H1 (cell line): ENCODE data around the gene ARHGAP22. TPM values are rescaled to one million over a fixed set of nuclear protein-coding genes. Genes with fewer than 3 reads are reported as not detected.

Source experiments
- CTCF ChIP-seq, 3 experiments: IDR thresholded peaks; 1 replicate in 2 of 3; 2 replicates in 1 of 3; pipeline versions ENCODE4 v1.5.1 to v1.6.1; 2011; ENCODE audit warnings: low read length in 3 of 3, mild to moderate bottlenecking in 3 of 3, inconsistent platforms in 2 of 3, low read depth in 1 of 3, moderate library complexity in 1 of 3; ENCODE audit not compliant: insufficient read depth in 1 of 3; ENCODE audit errors: control extremely low read depth in 1 of 3
- EP300 ChIP-seq, 2 experiments: IDR thresholded peaks; 1 replicate in 1 of 2; 2 replicates in 1 of 2; pipeline ENCODE4 v1.6.1; 2011 to 2012; ENCODE audit warnings: low read depth in 2 of 2, low read length in 2 of 2, mild to moderate bottlenecking in 2 of 2, borderline replicate concordance in 1 of 2, inconsistent platforms in 1 of 2, moderate library complexity in 1 of 2
- GTF2F1 ChIP-seq: IDR thresholded peaks from 2 replicates; pipeline ENCODE4 v1.6.1; 2012; ENCODE audit warnings: low read depth, low read length, improper control_type of control experiment, borderline replicate concordance
- RXRA ChIP-seq: IDR thresholded peaks from 2 replicates; pipeline ENCODE4 v1.6.1; 2011; ENCODE audit warnings: low read depth, mild to moderate bottlenecking, low read length, moderate library complexity; ENCODE audit not compliant: insufficient read depth
- SP1 ChIP-seq: IDR thresholded peaks from 2 replicates; pipeline ENCODE4 v1.6.1; 2011; ENCODE audit warnings: low read depth, low read length
- TCF12 ChIP-seq: IDR thresholded peaks from 2 replicates; pipeline ENCODE4 v1.6.1; 2011; ENCODE audit warnings: low read depth, mild to moderate bottlenecking, low read length
- YY1 ChIP-seq: IDR thresholded peaks from 2 replicates; pipeline ENCODE4 v1.6.1; 2011; ENCODE audit warnings: low read depth, mild to moderate bottlenecking, low read length
- polyA plus RNA-seq, 7 experiments: library from polyadenylated mRNA; depleted of rRNA in 3 of 7; stranded (reverse) in 5 of 7; unstranded in 2 of 7; fragments of >200 nt in 5 of 7; fragments of 200-250 nt in 2 of 7; gene quantifications; 1 replicate in 5 of 7; 2 replicates in 1 of 7; 4 replicates in 1 of 7; pipeline versions ENCODE4 v1.2.1 to v1.2.3, GENCODE V29; 2011 to 2013; ENCODE audit warnings: missing spikeins in 2 of 7, mixed read lengths in 2 of 7
- total RNA-seq: library from RNA; stranded (reverse); fragmentation: NEBNext Ultra II Directional; extraction: Animal tissue kit (Norgen Biotek cat#: 25700); gene quantifications from 2 replicates; pipeline ENCODE4 v1.2.1, GENCODE V29; 2021

ARHGAP22 gene
- total and polyA plus RNA-seq, 2 of the 8 experiments (the other 6 are each of a cell fraction or from before 2014, with no cell fraction given): 3.6 to 11.2 TPM

GRCh38 chr10:48399056-48399541, 205.8 kb downstream of the ARHGAP22 start (continued):
- TF ChIP-seq RXRA: no peak
- TF ChIP-seq TCF12: no peak
- TF ChIP-seq YY1: no peak
- no peak for TF ChIP-seq EP300 (IDR thresholded peaks at IDR 0.05; ENCODE audit: borderline replicate concordance in 1 of 2, low read depth in 2 of 2, low read length in 2 of 2)
- TF ChIP-seq GTF2F1: no peak
- no peak for TF ChIP-seq SP1
- no peak for TF ChIP-seq CTCF (IDR thresholded peaks at IDR 0.05; ENCODE audit: control extremely low read depth in 1 of 3, insufficient read depth in 1 of 3, low read depth in 1 of 3, low read length in 3 of 3)
